Ureter (tissue), 1 donor: Measurements from ENCODE around the gene RRP36. TPM values are rescaled to one million over a fixed set of nuclear protein-coding genes. Genes with fewer than 3 reads are reported as not detected.
A peak's percentile ranks its signal among the peaks of the same experiment; 100 is the strongest.

ENCODE experiments used
- DNase-seq: peaks from one replicate; pipeline ENCODE4 v3.0.0-alpha.2; 2020; ENCODE audit warnings: low spot score
- total RNA-seq: library from RNA; stranded (reverse); gene quantifications from one replicate; pipeline ENCODE4 v1.2.4, GENCODE V29; 2023
- donor health status: DM: yes; HTN: yes; CAD: no.

Gene RRP36
- total RNA-seq, 1 donor from 2014 or later: 58.9 TPM

DNA sequence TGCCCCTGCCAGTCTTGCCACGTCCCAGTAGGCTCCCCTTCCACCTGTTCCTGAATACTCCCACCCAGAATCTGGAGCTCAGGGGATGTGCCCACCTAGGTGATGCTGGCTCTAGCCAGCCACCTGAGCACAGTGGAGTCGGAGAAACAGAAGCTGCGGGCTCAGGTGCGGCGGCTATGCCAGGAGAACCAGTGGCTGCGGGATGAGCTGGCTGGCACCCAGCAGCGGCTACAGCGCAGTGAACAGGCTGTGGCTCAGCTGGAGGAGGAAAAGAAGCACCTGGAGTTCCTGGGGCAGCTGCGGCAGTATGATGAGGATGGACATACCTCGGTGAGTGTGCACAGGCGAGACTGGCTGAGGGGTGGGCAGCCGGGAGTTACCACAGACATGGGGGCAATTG lies 41.4 kb downstream of the RRP36 start:
- DNase-seq: no peak

GRCh38 chr6:43070028-43070632 lies 48.7 kb downstream of the RRP36 start:
- no peak for DNase-seq

GRCh38 chr6:43074847-43075669 lies 53.6 kb downstream of the RRP36 start:
- no peak for DNase-seq

GRCh38 chr6:43075670-43076463 lies 54.4 kb downstream of the RRP36 start, which contains the start of gene PTK7:
Gene PTK7 (plus strand): TSS chr6:43076314. CDS start chr6:43076489, 175 bp downstream.
- peak; percentile 62 for DNase-seq

DNA sequence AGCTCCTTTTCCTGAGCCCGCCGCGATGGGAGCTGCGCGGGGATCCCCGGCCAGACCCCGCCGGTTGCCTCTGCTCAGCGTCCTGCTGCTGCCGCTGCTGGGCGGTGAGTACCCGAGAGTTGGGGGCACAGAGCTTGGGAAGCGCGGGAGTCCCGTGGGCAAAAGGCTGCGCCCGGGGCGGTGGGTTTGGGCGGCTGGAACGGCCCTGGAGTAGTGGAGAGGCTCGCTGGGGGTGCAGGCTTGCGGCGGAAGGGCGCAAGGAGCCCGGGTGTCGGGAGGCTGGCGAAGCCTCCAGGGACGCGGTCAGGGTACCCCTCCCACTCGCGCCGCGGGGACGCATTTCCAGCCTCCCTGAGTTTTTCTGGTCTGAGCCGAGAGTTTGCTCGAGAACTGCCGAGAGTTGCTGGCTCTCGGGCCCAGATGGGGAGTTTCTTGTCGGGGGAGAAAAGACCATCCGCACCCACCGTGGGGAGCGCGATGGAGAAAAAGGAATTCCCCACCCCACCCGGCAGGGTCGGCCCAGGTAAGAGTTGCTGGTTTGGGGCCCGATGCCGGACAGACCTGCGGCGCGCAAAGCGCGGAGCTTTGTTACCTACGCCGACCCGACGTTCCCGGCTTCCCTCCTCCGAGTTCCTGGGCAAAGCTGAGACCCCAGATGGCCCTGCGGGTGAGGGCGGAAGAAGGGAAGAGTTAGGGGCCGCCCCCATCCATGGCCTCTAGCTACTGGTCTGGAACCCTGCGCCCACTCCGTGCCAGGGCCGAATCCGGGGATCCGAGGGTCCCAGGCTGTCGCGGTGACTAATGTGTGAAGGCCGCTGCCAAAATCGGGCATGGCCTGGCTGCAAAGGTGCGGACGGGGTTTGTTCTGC lies 55.3 kb downstream of the RRP36 start:
- DNase-seq: no peak

GRCh38 chr6:43077333-43077809 lies 55.9 kb downstream of the RRP36 start:
- DNase-seq: no peak

DNA sequence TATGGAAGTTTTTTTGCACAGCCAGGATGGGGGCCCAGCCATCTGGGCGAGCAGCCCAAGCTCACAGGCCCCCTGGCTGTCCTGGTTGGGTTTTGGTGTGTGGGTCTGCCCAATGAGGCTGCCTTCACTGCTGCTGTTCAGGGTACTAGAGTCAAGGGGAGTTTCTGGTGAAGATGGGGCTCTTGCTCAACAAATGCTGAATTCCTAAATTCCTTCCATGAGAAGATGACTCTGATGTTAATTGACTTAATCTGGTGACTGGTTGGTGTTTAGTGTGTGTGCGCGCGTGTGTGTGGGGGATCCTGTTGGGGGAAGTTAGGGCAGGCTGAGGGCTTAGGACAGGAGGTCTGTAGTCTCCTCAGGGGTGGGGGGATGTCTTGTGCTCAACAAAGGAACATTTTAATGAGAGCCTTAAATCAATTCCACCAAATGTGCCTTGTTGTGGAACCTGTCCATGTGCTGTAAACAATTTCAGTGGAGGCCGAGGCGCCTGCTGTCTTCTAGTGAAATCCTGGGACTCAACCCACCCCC lies 56.6 kb downstream of the RRP36 start:
- DNase-seq: no peak

- DNase-seq: no peak
Measured at GRCh38 chr6:43078691-43079090, 57.3 kb downstream of the RRP36 start.

Other genes starting within 250 kb of the RRP36 start
- gene BICRAL, start 239.6 kb upstream of the RRP36 start, total RNA-seq: 25.1 TPM
- gene RPL7L1, start 142.0 kb upstream of the RRP36 start, total RNA-seq: 73.4 TPM
- 0.55 TPM for gene PTCRA, start 105.6 kb upstream of the RRP36 start, total RNA-seq
- 45.6 TPM for gene CNPY3, start 92.1 kb upstream of the RRP36 start, total RNA-seq
- 0.73 TPM for gene GNMT, start 60.9 kb upstream of the RRP36 start, total RNA-seq
- 23.0 TPM for gene PEX6, start 42.4 kb upstream of the RRP36 start, total RNA-seq
- gene PPP2R5D, start 37.1 kb upstream of the RRP36 start, total RNA-seq: 24.7 TPM
- 71.2 TPM for gene MEA1, start 7.7 kb upstream of the RRP36 start, total RNA-seq
- 40.3 TPM for gene KLHDC3, start 7.4 kb upstream of the RRP36 start, total RNA-seq
- 28.8 TPM for gene CUL7, start 32.2 kb downstream of the RRP36 start, total RNA-seq
- 33.0 TPM for gene MRPL2, start 37.8 kb downstream of the RRP36 start, total RNA-seq
- gene KLC4, start 38.0 kb downstream of the RRP36 start, total RNA-seq: 23.8 TPM
- 52.0 TPM for gene PTK7, start 54.7 kb downstream of the RRP36 start, total RNA-seq
- gene SRF, start 149.6 kb downstream of the RRP36 start, total RNA-seq: 55.7 TPM
- gene CUL9, start 160.6 kb downstream of the RRP36 start, total RNA-seq: 71.7 TPM
- 42.8 TPM for gene DNPH1, start 207.9 kb downstream of the RRP36 start, total RNA-seq
- gene TTBK1, start 221.9 kb downstream of the RRP36 start, total RNA-seq: not detected